Mucosa of descending colon (tissue), 3 donors: ENCODE results near the gene LTC4S. TPM values are rescaled to one million over a fixed set of nuclear protein-coding genes. Genes with fewer than 3 reads are reported as not detected.

ENCODE experiments used
- ATAC-seq: fragments of 200-7000 bp; cut with Tn5 transposase; one replicate; pipeline ENCODE4 v1.9.1; 2020; ENCODE audit warnings: mild to moderate bottlenecking, moderate library complexity
- DNase-seq, 3 donors: peaks; one replicate each; pipeline ENCODE4 v3.0.0-alpha.2; 2020
- H3K36me3 ChIP-seq: fragments of 200-600 bp; one replicate; pipeline ENCODE4 v1.8.0; 2021; ENCODE audit warnings: low read depth, mild to moderate bottlenecking
- H3K4me1 ChIP-seq: fragments of 200-600 bp; one replicate; pipeline ENCODE4 v1.8.0; 2021; ENCODE audit warnings: low read depth, mild to moderate bottlenecking
- H3K4me3 ChIP-seq: fragments of 200-600 bp; one replicate; pipeline ENCODE4 v1.8.0; 2021; ENCODE audit warnings: mild to moderate bottlenecking
- H3K9me3 ChIP-seq: fragments of 200-600 bp; one replicate; pipeline ENCODE4 v1.8.0; 2021; ENCODE audit warnings: mild to moderate bottlenecking
- intact Hi-C, 2 donors: fragments of 100-400 bp; cut with DNase I in 1 of 2; cut with micrococcal nuclease in 1 of 2; formaldehyde crosslinking; loops; one replicate each; pipeline versions ENCODE4 v1.11.0 to v1.11.1; 2022; cut with DNase I, micrococcal nuclease
- total RNA-seq, 3 donors: library from RNA; stranded (reverse); fragmentation: NEBNext Ultra II Directional in 2 of 3; extraction: Animal tissue kit (Norgen Biotek cat#: 25700) in 2 of 3; gene quantifications; one replicate each; pipeline versions ENCODE4 v1.2.1 to v1.2.4, GENCODE V29; 2021 to 2023
- TF ChIP-seq, protein P1 (sequence below): fragments of 200-600 bp; IDR thresholded peaks from one replicate; pipeline ENCODE4 v1.8.0; 2022; ENCODE audit warnings: antibody characterized with exemption, mild to moderate bottlenecking
- donor health status: DM: no; HTN: no; CAD: no; lungs with moderate emphysema.
- donor health status: DM: no; HTN: no; CAD: no.
- donor health status: DM: no; HTN: yes; CAD: no.

Gene LTC4S
- total RNA-seq, 3 donors from 2014 or later: 3.0 to 10.4 (median 7.0) TPM

DNA sequence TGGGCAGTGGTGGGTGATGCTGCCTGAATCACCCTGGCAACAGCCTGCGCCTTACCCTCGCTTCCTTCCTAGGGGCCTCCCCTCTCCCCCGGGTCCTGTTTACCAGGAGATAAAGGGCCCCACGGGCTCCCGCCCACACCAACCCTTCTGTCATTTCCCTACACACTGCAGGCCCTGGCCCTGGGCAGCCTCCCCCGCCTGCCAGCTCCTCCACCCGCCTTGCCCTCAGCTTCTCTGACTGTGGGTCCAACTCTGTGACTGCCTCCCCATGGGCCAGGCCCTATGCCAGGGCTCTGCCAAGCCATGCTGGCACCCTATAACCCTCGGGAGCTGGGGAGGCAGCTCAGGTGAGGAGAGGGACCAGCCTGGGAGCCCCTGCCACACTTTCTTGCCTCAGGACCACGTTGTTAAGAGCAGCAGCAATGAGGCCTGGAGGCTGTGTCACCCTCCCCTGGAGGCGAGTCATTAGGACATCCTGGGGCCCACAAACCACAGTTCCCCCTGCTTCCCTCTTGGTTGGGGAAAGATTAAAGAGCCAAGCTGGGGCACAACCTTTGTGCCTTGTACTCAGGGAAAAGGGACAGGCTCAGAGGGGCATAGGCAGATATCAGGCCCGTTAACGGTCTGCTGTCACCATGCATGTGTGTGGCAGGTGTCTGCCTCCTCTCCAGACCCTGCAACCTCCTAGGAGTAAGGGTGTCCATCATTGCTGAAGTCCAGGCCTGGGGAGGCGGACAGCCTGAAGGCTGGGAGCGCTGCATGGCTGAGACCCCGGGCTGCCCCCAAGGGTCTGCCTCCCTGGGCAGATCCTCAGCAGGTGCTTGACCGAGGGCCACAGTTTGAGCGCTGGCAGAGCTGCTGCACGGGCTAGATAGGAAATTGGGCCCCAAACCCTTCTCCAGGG lies 10.1 kb downstream of the LTC4S start:
- intact Hi-C loops: no loop called here
- ATAC-seq (no peak), DNase-seq (peak; percentile 15 to 69 (median 42))
- no peaks in the 10 kb centered on the region for H3K9me3 ChIP-seq
- H3K4me3 ChIP-seq: no peak overlapping the region
- peaks cover 51% of the 10 kb centered on the region for H3K4me1 ChIP-seq
- TF ChIP-seq, protein P1, sequence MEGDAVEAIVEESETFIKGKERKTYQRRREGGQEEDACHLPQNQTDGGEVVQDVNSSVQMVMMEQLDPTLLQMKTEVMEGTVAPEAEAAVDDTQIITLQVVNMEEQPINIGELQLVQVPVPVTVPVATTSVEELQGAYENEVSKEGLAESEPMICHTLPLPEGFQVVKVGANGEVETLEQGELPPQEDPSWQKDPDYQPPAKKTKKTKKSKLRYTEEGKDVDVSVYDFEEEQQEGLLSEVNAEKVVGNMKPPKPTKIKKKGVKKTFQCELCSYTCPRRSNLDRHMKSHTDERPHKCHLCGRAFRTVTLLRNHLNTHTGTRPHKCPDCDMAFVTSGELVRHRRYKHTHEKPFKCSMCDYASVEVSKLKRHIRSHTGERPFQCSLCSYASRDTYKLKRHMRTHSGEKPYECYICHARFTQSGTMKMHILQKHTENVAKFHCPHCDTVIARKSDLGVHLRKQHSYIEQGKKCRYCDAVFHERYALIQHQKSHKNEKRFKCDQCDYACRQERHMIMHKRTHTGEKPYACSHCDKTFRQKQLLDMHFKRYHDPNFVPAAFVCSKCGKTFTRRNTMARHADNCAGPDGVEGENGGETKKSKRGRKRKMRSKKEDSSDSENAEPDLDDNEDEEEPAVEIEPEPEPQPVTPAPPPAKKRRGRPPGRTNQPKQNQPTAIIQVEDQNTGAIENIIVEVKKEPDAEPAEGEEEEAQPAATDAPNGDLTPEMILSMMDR: no peak
- H3K36me3 ChIP-seq: peaks cover 10% of the 10 kb centered on the region

DNA sequence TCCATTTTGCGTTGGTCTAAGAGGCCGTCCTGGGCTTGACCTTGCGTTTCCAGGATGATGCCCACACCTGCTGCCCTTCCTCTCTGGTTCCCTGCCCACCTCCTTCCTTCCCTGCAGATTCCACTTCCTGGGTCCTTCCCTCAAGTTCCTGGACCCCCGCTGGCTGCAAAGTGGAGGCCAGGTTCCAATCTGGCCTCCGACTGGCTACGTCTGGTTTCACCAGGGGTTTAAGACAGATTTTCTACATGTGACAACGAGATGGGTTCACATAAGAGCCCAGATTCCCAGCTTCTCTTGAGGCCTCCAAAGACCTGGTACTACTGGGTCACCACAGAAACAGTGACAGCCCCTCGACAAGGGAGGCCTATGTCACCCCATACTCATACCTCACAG lies 10.8 kb downstream of the LTC4S start:
- peaks cover 51% of the 10 kb centered on the region for H3K4me1 ChIP-seq
- no peak for DNase-seq
- TF ChIP-seq, protein P1: no peak

DNA sequence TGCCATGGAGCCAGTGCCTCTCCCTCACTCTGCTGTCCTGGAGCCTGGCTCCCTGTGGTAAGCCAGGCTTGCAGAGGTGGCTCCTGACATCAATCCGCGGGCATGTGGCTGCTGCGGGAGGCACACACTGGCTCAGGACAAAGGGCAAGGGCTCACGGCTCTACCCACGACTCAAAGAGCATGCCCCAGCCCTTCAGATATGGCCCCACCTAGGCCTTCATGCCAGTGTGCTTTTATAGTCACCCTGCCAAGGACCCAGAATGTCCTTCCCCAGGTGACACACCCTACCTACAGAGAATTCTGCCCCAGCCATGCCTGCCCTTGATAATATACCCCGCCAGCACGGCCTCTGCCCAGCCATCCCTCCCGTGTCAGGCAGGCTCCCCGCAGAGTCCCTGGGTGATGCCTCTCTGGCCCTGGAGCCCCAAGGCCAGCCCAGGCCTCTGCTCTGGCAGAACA lies 11.3 kb downstream of the LTC4S start:
- DNase-seq (peak; percentile 82 to 87 (median 84)), ATAC-seq (peak; percentile 66)
- TF ChIP-seq, protein P1: no peak
- H3K36me3 ChIP-seq: no peaks in the 10 kb centered on the region
- no peaks in the 10 kb centered on the region for H3K9me3 ChIP-seq
- H3K4me1 ChIP-seq: peaks cover 51% of the 10 kb centered on the region
- H3K4me3 ChIP-seq: peak overlapping the region; percentile 87
- intact Hi-C loops: no loop called here

More for the DNA sequence above, 10.8 kb downstream of the LTC4S start:
- Histone ChIP-seq H3K9me3 (no peaks in the 10 kb centered on the region), H3K36me3 (peaks cover 4% of the 10 kb centered on the region), H3K4me3 (no peak overlapping the region)
- ATAC-seq: no peak
- intact Hi-C loops: no loop called here

DNA sequence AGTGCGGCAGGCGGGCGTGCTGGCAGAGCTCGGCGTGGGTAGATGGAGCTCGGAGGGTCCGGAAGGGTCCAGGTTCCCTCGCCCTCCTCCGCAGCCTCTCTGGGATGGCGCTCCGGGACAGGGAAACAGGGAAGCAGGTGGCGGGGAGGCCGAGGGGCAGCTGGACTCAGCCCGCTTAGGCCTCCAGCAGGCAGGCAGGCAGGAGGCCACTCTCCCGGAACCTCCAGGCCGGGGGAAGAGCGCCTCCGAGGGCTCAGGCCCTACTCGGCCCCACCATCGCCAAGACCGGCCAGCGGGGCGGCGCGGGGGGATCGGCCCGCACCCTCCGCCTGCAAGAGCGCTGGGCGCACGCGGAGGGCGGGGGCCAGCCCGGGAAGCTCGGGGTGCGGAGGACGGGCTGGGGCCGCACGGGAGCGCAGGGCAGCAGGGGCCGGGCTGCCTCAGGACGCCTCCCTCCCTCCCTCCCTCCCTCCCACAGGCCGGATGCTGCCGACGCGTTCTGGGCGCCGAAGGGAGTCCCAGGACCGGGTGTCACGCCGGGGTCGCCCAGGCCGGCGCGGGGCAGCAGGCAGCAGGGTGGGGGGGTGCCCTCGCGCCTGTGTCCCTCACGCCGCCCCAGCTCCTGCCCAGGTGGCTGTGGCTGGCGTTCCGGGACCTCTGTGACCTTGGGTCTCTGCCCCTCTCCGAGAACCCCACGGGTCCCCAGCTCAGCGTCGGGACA lies 11.9 kb downstream of the LTC4S start:
- no peaks in the 10 kb centered on the region for H3K9me3 ChIP-seq
- TF ChIP-seq, protein P1: no peak
- ATAC-seq (peak; percentile 23), DNase-seq (peak; percentile 35 to 80 (median 70))
- peaks cover 51% of the 10 kb centered on the region for H3K4me1 ChIP-seq
- peak overlapping the region; percentile 87 for H3K4me3 ChIP-seq
- H3K36me3 ChIP-seq: no peaks in the 10 kb centered on the region
- intact Hi-C loops: no loop called here

DNA sequence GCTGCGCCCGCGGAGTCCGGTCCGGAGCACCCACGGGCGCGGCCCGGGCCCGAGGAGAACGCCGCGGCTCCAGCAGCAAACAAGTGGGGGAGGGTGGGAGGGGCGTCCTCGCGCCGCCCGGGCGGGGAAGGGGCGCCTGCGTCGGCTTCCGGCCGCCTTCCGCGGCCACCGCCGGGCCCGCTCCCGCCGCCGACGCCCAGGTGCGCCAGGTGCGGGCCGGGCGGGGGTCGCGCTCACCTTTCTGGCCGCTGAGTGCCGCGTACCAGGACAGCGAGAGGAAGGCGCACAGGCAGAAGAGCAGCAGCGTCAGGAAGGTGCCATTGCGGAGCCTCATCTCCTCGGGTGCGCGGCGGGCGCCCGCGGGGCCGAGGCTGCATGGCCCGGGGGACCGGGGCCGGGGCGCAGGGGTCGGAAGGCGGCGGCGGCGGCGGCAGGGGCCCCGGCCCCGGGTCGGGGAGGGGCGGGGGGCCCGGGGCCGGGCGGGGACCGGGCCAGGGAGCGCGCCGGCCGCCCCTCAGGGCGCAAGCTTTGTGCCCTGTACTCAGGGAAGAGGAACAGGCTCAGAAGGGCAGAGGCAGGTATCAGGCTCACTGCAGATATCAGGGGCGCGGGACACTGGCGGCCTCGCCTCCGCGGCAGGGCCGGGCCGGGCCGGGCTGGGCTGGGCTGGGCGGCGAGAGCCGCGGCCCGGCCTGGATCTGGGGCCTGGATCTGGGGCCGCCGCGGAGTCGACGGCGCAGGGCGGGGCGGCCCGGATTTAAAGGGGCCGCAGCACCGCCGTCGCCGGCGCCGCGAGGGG lies 12.7 kb downstream of the LTC4S start, which contains the start of gene MGAT4B:
MGAT4B (minus strand) TSS at position 617 of the 799 bp plus-strand sequence; CDS start at position 334, 283 bp downstream.
- no peaks in the 10 kb centered on the region for H3K9me3 ChIP-seq
- intact Hi-C loops: no loop called here

More for the DNA sequence above, 12.7 kb downstream of the LTC4S start, which contains the start of gene MGAT4B:
- DNase-seq: peak; percentile 86 to 91 (median 88)
- TF ChIP-seq, protein P1: no peak
- Histone ChIP-seq H3K4me3 (peak within 1 kb of the TSS; percentile 87), H3K4me1 (peaks cover 51% of the 10 kb centered on the region), H3K36me3 (no peaks in the 10 kb centered on the region)
- ATAC-seq: peak; percentile 74
